ENCODE data around the gene KIF5A. TPM values are rescaled to one million over a fixed set of nuclear protein-coding genes. Genes with fewer than 3 reads are reported as not detected.
"Not testable (repeated sequence)": the region's sequence is repeated elsewhere in the genome, so short reads cannot be mapped to it uniquely, and the experiment has no call there.

The KIF5A gene
- total and polyA plus RNA-seq, 2 donors (not counting 1 experiment from before 2014, with no cell fraction given) = 0.09 to 0.67 TPM

DNA sequence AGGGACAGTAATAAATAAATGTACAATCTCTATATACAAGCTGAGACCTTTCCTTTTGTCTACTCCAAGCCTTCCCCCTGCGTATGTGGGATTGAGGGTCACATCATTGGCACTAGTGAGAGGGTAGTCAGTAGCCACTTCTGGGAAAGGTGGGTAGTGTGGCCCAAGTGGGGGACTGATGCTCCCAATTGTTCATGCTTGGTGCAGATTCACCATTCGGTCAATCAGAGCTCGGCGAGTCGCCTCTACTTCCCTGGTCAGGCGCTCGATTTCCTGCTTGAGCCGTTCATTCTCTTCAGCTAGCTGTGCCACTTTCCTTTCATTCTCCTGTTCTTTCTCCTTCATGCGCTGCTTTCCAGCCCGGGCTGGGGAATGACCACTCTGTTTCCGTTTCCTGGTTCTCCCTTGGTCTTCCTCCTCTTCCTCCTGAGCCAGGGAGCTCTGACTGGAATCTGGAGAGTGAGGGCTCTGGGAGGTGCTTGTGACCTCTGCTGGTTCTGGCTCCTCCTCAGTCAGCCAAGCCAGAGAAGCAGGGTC is 33.2 kb upstream of the KIF5A start:
- no peak overlapping the region for H3K27ac Mint-ChIP-seq
- DNase-seq = no peak
- no peaks in the 10 kb centered on the region for H3K27me3 ChIP-seq (replicated peaks in 1 of 4; ENCODE audit: control extremely low read depth in 1 of 4, control insufficient read depth in 3 of 4, insufficient read depth in 4 of 4, low read length in 3 of 4)
- 97% methylated on average over 8 of the region's 11 CpGs for WGBS (ENCODE audit: insufficient coverage)
- H3K9ac ChIP-seq (ENCODE audit: low read length) = no peak overlapping the region
- H3K27me3 Mint-ChIP-seq = no peaks in the 10 kb centered on the region
- no peak overlapping the region for H3K4me3 ChIP-seq (ENCODE audit: control extremely low read depth in 1 of 5, extremely low read depth in 1 of 5, insufficient read depth in 1 of 5, low read depth in 2 of 5, low read length in 4 of 5)
- H3K4me2 ChIP-seq (replicated peaks; ENCODE audit: low read depth, low read length, poor library complexity, severe bottlenecking) = no peak overlapping the region
- H3K9me3 ChIP-seq (ENCODE audit: control extremely low read depth in 1 of 3, control insufficient read depth in 2 of 3, insufficient read depth in 1 of 3, low read length in 2 of 3) = no peaks in the 10 kb centered on the region
- peaks cover 19% of the 10 kb centered on the region for H4K20me1 ChIP-seq (ENCODE audit: control insufficient read depth, insufficient read depth, low read length, poor library complexity, severe bottlenecking)
- H2AFZ ChIP-seq (ENCODE audit: insufficient read depth, low read depth, low read length, poor library complexity, severe bottlenecking) = no peak overlapping the region
- POLR2A ChIA-PET = interaction anchor here (0.6 to 2.3 kb wide), 4 partner anchors 17 to 69 kb away, joined by 3 to 5 read pairs (median 4); no protein-coding TSS in a partner anchor
- ATAC-seq (ENCODE audit: low read depth) = no peak
- H3K36me3 ChIP-seq (replicated peaks in 1 of 2; ENCODE audit: control extremely low read depth in 1 of 2, control insufficient read depth in 1 of 2, extremely low read depth in 1 of 2, insufficient read depth in 2 of 2, low read length in 1 of 2) = peaks cover 27 to 62% of the 10 kb centered on the region in 2 experiments
- H3K4me1 ChIP-seq (ENCODE audit: control insufficient read depth in 2 of 2, insufficient read depth in 2 of 2, low read length in 2 of 2) = peaks cover 23 to 31% of the 10 kb centered on the region in 2 donors
- H3K4me1 Mint-ChIP-seq = peaks cover 33% of the 10 kb centered on the region
- no peak overlapping the region for H3K4me3 Mint-ChIP-seq
- H3K27ac ChIP-seq (ENCODE audit: low read length in 2 of 2) = no peak overlapping the region
- intact Hi-C loops (cut with micrococcal nuclease) = no loop called here
- CTCF ChIA-PET = interaction anchor here (1.1 to 1.2 kb wide), 2 partner anchors 58 to 61 kb away, joined by 3 read pairs; partner anchors contain the start of gene INHBE
- TF ChIP-seq EZH2 (IDR thresholded peaks at IDR 0.05; ENCODE audit: borderline replicate concordance, insufficient read depth, low read depth, low read length, poor library complexity, severe bottlenecking) = no peak
- TF ChIP-seq, protein P1, sequence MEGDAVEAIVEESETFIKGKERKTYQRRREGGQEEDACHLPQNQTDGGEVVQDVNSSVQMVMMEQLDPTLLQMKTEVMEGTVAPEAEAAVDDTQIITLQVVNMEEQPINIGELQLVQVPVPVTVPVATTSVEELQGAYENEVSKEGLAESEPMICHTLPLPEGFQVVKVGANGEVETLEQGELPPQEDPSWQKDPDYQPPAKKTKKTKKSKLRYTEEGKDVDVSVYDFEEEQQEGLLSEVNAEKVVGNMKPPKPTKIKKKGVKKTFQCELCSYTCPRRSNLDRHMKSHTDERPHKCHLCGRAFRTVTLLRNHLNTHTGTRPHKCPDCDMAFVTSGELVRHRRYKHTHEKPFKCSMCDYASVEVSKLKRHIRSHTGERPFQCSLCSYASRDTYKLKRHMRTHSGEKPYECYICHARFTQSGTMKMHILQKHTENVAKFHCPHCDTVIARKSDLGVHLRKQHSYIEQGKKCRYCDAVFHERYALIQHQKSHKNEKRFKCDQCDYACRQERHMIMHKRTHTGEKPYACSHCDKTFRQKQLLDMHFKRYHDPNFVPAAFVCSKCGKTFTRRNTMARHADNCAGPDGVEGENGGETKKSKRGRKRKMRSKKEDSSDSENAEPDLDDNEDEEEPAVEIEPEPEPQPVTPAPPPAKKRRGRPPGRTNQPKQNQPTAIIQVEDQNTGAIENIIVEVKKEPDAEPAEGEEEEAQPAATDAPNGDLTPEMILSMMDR (IDR thresholded peaks at IDR 0.05) = no peak
- H3K9me3 Mint-ChIP-seq (ENCODE audit: insufficient read depth) = no peaks in the 10 kb centered on the region
- peaks cover 25% of the 10 kb centered on the region for H3K79me2 ChIP-seq (ENCODE audit: control insufficient read depth, insufficient read depth, low read length)

GRCh38 chr12:57517187-57517586 is 32.7 kb upstream of the KIF5A start:
- WGBS (ENCODE audit: insufficient coverage) = 11% methylated on average over 1 of the region's 1 CpG
- H3K27ac ChIP-seq (ENCODE audit: low read length in 2 of 2) = no peak overlapping the region
- peaks cover 38% of the 10 kb centered on the region for H3K4me1 Mint-ChIP-seq
- intact Hi-C loops (cut with micrococcal nuclease) = no loop called here
- no peak for ATAC-seq (ENCODE audit: low read depth)
- H3K27me3 Mint-ChIP-seq = no peaks in the 10 kb centered on the region
- H3K4me2 ChIP-seq (replicated peaks; ENCODE audit: low read depth, low read length, poor library complexity, severe bottlenecking) = no peak overlapping the region
- H3K9me3 Mint-ChIP-seq (ENCODE audit: insufficient read depth) = no peaks in the 10 kb centered on the region
- H4K20me1 ChIP-seq (ENCODE audit: control insufficient read depth, insufficient read depth, low read length, poor library complexity, severe bottlenecking) = peaks cover 19% of the 10 kb centered on the region
- POLR2A ChIA-PET = interaction anchor here (2.3 kb wide), 1 partner anchor 40 kb away, joined by 5 read pairs; no protein-coding TSS in a partner anchor
- peaks cover 27 to 57% of the 10 kb centered on the region in 2 experiments for H3K36me3 ChIP-seq (replicated peaks in 1 of 2; ENCODE audit: control extremely low read depth in 1 of 2, control insufficient read depth in 1 of 2, extremely low read depth in 1 of 2, insufficient read depth in 2 of 2, low read length in 1 of 2)
- no peak overlapping the region for H2AFZ ChIP-seq (ENCODE audit: insufficient read depth, low read depth, low read length, poor library complexity, severe bottlenecking)
- H3K9me3 ChIP-seq (ENCODE audit: control extremely low read depth in 1 of 3, control insufficient read depth in 2 of 3, insufficient read depth in 1 of 3, low read length in 2 of 3) = no peaks in the 10 kb centered on the region
- no peak for DNase-seq
- no peak overlapping the region for H3K27ac Mint-ChIP-seq
- TF ChIP-seq, protein P1 (IDR thresholded peaks at IDR 0.05) = no peak
- TF ChIP-seq EZH2 (IDR thresholded peaks at IDR 0.05; ENCODE audit: borderline replicate concordance, insufficient read depth, low read depth, low read length, poor library complexity, severe bottlenecking) = no peak
- H3K27me3 ChIP-seq (replicated peaks in 1 of 4; ENCODE audit: control extremely low read depth in 1 of 4, control insufficient read depth in 3 of 4, insufficient read depth in 4 of 4, low read length in 3 of 4) = no peaks in the 10 kb centered on the region
- peaks cover 28 to 36% of the 10 kb centered on the region in 2 donors for H3K4me1 ChIP-seq (ENCODE audit: control insufficient read depth in 2 of 2, insufficient read depth in 2 of 2, low read length in 2 of 2)
- H3K4me3 ChIP-seq (ENCODE audit: control extremely low read depth in 1 of 5, extremely low read depth in 1 of 5, insufficient read depth in 1 of 5, low read depth in 2 of 5, low read length in 4 of 5) = no peak overlapping the region
- H3K79me2 ChIP-seq (ENCODE audit: control insufficient read depth, insufficient read depth, low read length) = peaks cover 25% of the 10 kb centered on the region
- CTCF ChIA-PET = interaction anchor here (1.1 kb wide), 1 partner anchor 58 kb away, joined by 3 read pairs; no protein-coding TSS in a partner anchor
- H3K9ac ChIP-seq (ENCODE audit: low read length) = no peak overlapping the region
- H3K4me3 Mint-ChIP-seq = peak overlapping the region; percentile 36

- Histone ChIP-seq H3K4me1 (ENCODE audit: control insufficient read depth in 2 of 2, insufficient read depth in 2 of 2, low read length in 2 of 2) (peaks cover 29 to 38% of the 10 kb centered on the region in 2 donors), H4K20me1 (ENCODE audit: control insufficient read depth, insufficient read depth, low read length, poor library complexity, severe bottlenecking) (peaks cover 19% of the 10 kb centered on the region), H3K36me3 (replicated peaks in 1 of 2; ENCODE audit: control extremely low read depth in 1 of 2, control insufficient read depth in 1 of 2, extremely low read depth in 1 of 2, insufficient read depth in 2 of 2, low read length in 1 of 2) (peaks cover 27 to 51% of the 10 kb centered on the region in 2 experiments), H3K27ac (ENCODE audit: low read length in 2 of 2) (peak overlapping the region in 1 of 2 donors; percentile 98), H3K79me2 (ENCODE audit: control insufficient read depth, insufficient read depth, low read length) (peaks cover 25% of the 10 kb centered on the region)
- H2AFZ ChIP-seq (ENCODE audit: insufficient read depth, low read depth, low read length, poor library complexity, severe bottlenecking); intact Hi-C loops (cut with micrococcal nuclease); H3K27ac Mint-ChIP-seq; DNase-seq; H3K4me2 ChIP-seq (replicated peaks; ENCODE audit: low read depth, low read length, poor library complexity, severe bottlenecking); H3K9me3 Mint-ChIP-seq (ENCODE audit: insufficient read depth); ATAC-seq (ENCODE audit: low read depth); H3K27me3 Mint-ChIP-seq; H3K9ac ChIP-seq (ENCODE audit: low read length); H3K9me3 ChIP-seq (ENCODE audit: control extremely low read depth in 1 of 3, control insufficient read depth in 2 of 3, insufficient read depth in 1 of 3, low read length in 2 of 3); H3K4me3 ChIP-seq (ENCODE audit: control extremely low read depth in 1 of 5, extremely low read depth in 1 of 5, insufficient read depth in 1 of 5, low read depth in 2 of 5, low read length in 4 of 5); H3K27me3 ChIP-seq (replicated peaks in 1 of 4; ENCODE audit: control extremely low read depth in 1 of 4, control insufficient read depth in 3 of 4, insufficient read depth in 4 of 4, low read length in 3 of 4): not testable (repeated sequence)
- whole genome bisulfite sequencing (ENCODE audit: insufficient coverage) = 92% methylated on average over 8 of the region's 10 CpGs
- ChIA-PET CTCF (interaction anchor here (0.6 to 1.1 kb wide), 2 partner anchors 59 to 180 kb away, joined by 3 read pairs; no protein-coding TSS in a partner anchor), POLR2A (interaction anchor here (2.3 kb wide), 1 partner anchor 40 kb away, joined by 5 read pairs; no protein-coding TSS in a partner anchor)
- peak overlapping the region; percentile 36 for H3K4me3 Mint-ChIP-seq
- H3K4me1 Mint-ChIP-seq = peaks cover 39% of the 10 kb centered on the region
Observed at GRCh38 chr12:57517718-57518117, 32.1 kb upstream of the KIF5A start.
